Measurements from ENCODE around the gene RAD23A.
"Not testable (repeated sequence)": the region's sequence is repeated elsewhere in the genome, so short reads cannot be mapped to it uniquely, and the experiment has no call there.

RAD23A gene

GRCh38 chr19:12965812-12966135 lies 20.1 kb downstream of the RAD23A start:
- Histone ChIP-seq H3K4me1 (ENCODE audit: control insufficient read depth, insufficient read depth, low read length) (no peaks in the 10 kb centered on the region), H3K27me3 (ENCODE audit: control insufficient read depth, insufficient read depth, low read length) (no peaks in the 10 kb centered on the region), H3K4me3 (ENCODE audit: low read depth, low read length) (peak overlapping the region; percentile 67), H3K36me3 (ENCODE audit: control insufficient read depth, insufficient read depth, low read length) (no peaks in the 10 kb centered on the region), H3K9ac (ENCODE audit: low read depth, low read length) (no peak overlapping the region), H3K9me3 (ENCODE audit: control insufficient read depth, insufficient read depth, low read length) (no peaks in the 10 kb centered on the region)

GRCh38 chr19:12967907-12968306 lies 22.2 kb downstream of the RAD23A start:
- H3K27me3 ChIP-seq (ENCODE audit: control insufficient read depth, insufficient read depth, low read length): no peaks in the 10 kb centered on the region
- H3K4me1 ChIP-seq (ENCODE audit: control insufficient read depth, insufficient read depth, low read length): no peaks in the 10 kb centered on the region

GRCh38 chr19:12969292-12969988 lies 23.8 kb downstream of the RAD23A start, which contains the start of gene DAND5:
Gene DAND5, plus strand, starts transcription at chr19:12969576. Its CDS starts 85 bp downstream, at chr19:12969661.
- Histone ChIP-seq H3K4me3 (ENCODE audit: low read depth, low read length) (no peak within 1 kb of the TSS), H3K4me1 (ENCODE audit: control insufficient read depth, insufficient read depth, low read length) (no peaks in the 10 kb centered on the region), H3K9ac (ENCODE audit: low read depth, low read length) (no peak within 1 kb of the TSS), H3K9me3 (ENCODE audit: control insufficient read depth, insufficient read depth, low read length) (no peaks in the 10 kb centered on the region), H3K36me3 (ENCODE audit: control insufficient read depth, insufficient read depth, low read length) (no peaks in the 10 kb centered on the region), H3K27me3 (ENCODE audit: control insufficient read depth, insufficient read depth, low read length) (no peaks in the 10 kb centered on the region)

More at GRCh38 chr19:12967907-12968306, 22.2 kb downstream of the RAD23A start:
- Histone ChIP-seq H3K9ac (ENCODE audit: low read depth, low read length) (no peak overlapping the region), H3K4me3 (ENCODE audit: low read depth, low read length) (no peak overlapping the region), H3K36me3 (ENCODE audit: control insufficient read depth, insufficient read depth, low read length) (no peaks in the 10 kb centered on the region), H3K9me3 (ENCODE audit: control insufficient read depth, insufficient read depth, low read length) (no peaks in the 10 kb centered on the region)

GRCh38 chr19:12970070-12970820 lies 24.6 kb downstream of the RAD23A start:
- Histone ChIP-seq H3K9me3 (ENCODE audit: control insufficient read depth, insufficient read depth, low read length) (no peaks in the 10 kb centered on the region), H3K4me3 (ENCODE audit: low read depth, low read length) (no peak overlapping the region), H3K9ac (ENCODE audit: low read depth, low read length) (no peak overlapping the region), H3K4me1 (ENCODE audit: control insufficient read depth, insufficient read depth, low read length) (no peaks in the 10 kb centered on the region), H3K27me3 (ENCODE audit: control insufficient read depth, insufficient read depth, low read length) (no peaks in the 10 kb centered on the region), H3K36me3 (ENCODE audit: control insufficient read depth, insufficient read depth, low read length) (no peaks in the 10 kb centered on the region)

- H3K9me3 ChIP-seq (ENCODE audit: control insufficient read depth, insufficient read depth, low read length): no peaks in the 10 kb centered on the region
- H3K27me3 ChIP-seq (ENCODE audit: control insufficient read depth, insufficient read depth, low read length): no peaks in the 10 kb centered on the region
- no peaks in the 10 kb centered on the region for H3K36me3 ChIP-seq (ENCODE audit: control insufficient read depth, insufficient read depth, low read length)
- H3K4me3 ChIP-seq (ENCODE audit: low read depth, low read length): no peak overlapping the region
- no peak overlapping the region for H3K9ac ChIP-seq (ENCODE audit: low read depth, low read length)
- H3K4me1 ChIP-seq (ENCODE audit: control insufficient read depth, insufficient read depth, low read length): no peaks in the 10 kb centered on the region
Measured at GRCh38 chr19:12973236-12973635, 27.6 kb downstream of the RAD23A start.

- H3K9me3 ChIP-seq (ENCODE audit: control insufficient read depth, insufficient read depth, low read length): no peaks in the 10 kb centered on the region
- H3K4me1 ChIP-seq (ENCODE audit: control insufficient read depth, insufficient read depth, low read length): no peaks in the 10 kb centered on the region
- H3K9ac ChIP-seq (ENCODE audit: low read depth, low read length): no peak overlapping the region
- H3K36me3 ChIP-seq (ENCODE audit: control insufficient read depth, insufficient read depth, low read length): no peaks in the 10 kb centered on the region
- H3K4me3 ChIP-seq (ENCODE audit: low read depth, low read length): no peak overlapping the region
- no peaks in the 10 kb centered on the region for H3K27me3 ChIP-seq (ENCODE audit: control insufficient read depth, insufficient read depth, low read length)
Measured at GRCh38 chr19:12974301-12975220, 28.9 kb downstream of the RAD23A start.

- Histone ChIP-seq H3K36me3 (ENCODE audit: control insufficient read depth, insufficient read depth, low read length) (no peaks in the 10 kb centered on the region), H3K9me3 (ENCODE audit: control insufficient read depth, insufficient read depth, low read length) (no peaks in the 10 kb centered on the region), H3K9ac (ENCODE audit: low read depth, low read length) (no peak overlapping the region)
Measured at GRCh38 chr19:12975221-12975741, 29.6 kb downstream of the RAD23A start.

GRCh38 chr19:12976109-12976508 lies 30.4 kb downstream of the RAD23A start:
- not testable (repeated sequence) for H3K9me3 ChIP-seq (ENCODE audit: control insufficient read depth, insufficient read depth, low read length); H3K36me3 ChIP-seq (ENCODE audit: control insufficient read depth, insufficient read depth, low read length); H3K4me3 ChIP-seq (ENCODE audit: low read depth, low read length); H3K9ac ChIP-seq (ENCODE audit: low read depth, low read length); H3K4me1 ChIP-seq (ENCODE audit: control insufficient read depth, insufficient read depth, low read length); H3K27me3 ChIP-seq (ENCODE audit: control insufficient read depth, insufficient read depth, low read length)

More at GRCh38 chr19:12975221-12975741, 29.6 kb downstream of the RAD23A start:
- Histone ChIP-seq H3K27me3 (ENCODE audit: control insufficient read depth, insufficient read depth, low read length) (no peaks in the 10 kb centered on the region), H3K4me3 (ENCODE audit: low read depth, low read length) (no peak overlapping the region), H3K4me1 (ENCODE audit: control insufficient read depth, insufficient read depth, low read length) (no peaks in the 10 kb centered on the region)

GRCh38 chr19:12979974-12980373 lies 34.3 kb downstream of the RAD23A start:
- Histone ChIP-seq H3K4me3 (ENCODE audit: low read depth, low read length) (no peak overlapping the region), H3K9ac (ENCODE audit: low read depth, low read length) (no peak overlapping the region), H3K36me3 (ENCODE audit: control insufficient read depth, insufficient read depth, low read length) (no peaks in the 10 kb centered on the region), H3K9me3 (ENCODE audit: control insufficient read depth, insufficient read depth, low read length) (no peaks in the 10 kb centered on the region), H3K4me1 (ENCODE audit: control insufficient read depth, insufficient read depth, low read length) (no peaks in the 10 kb centered on the region), H3K27me3 (ENCODE audit: control insufficient read depth, insufficient read depth, low read length) (peaks cover 30% of the 10 kb centered on the region)

- Histone ChIP-seq H3K4me1 (ENCODE audit: control insufficient read depth, insufficient read depth, low read length) (peaks cover 2% of the 10 kb centered on the region), H3K4me3 (ENCODE audit: low read depth, low read length) (no peak overlapping the region), H3K9ac (ENCODE audit: low read depth, low read length) (no peak overlapping the region), H3K9me3 (ENCODE audit: control insufficient read depth, insufficient read depth, low read length) (no peaks in the 10 kb centered on the region), H3K36me3 (ENCODE audit: control insufficient read depth, insufficient read depth, low read length) (no peaks in the 10 kb centered on the region), H3K27me3 (ENCODE audit: control insufficient read depth, insufficient read depth, low read length) (peaks cover 45% of the 10 kb centered on the region)
Measured at GRCh38 chr19:12982648-12983047, 37.0 kb downstream of the RAD23A start.

GRCh38 chr19:12983091-12983490 lies 37.4 kb downstream of the RAD23A start:
- H3K9me3 ChIP-seq (ENCODE audit: control insufficient read depth, insufficient read depth, low read length): no peaks in the 10 kb centered on the region
- peaks cover 2% of the 10 kb centered on the region for H3K4me1 ChIP-seq (ENCODE audit: control insufficient read depth, insufficient read depth, low read length)
- H3K4me3 ChIP-seq (ENCODE audit: low read depth, low read length): peak overlapping the region; percentile 35
- peaks cover 46% of the 10 kb centered on the region for H3K27me3 ChIP-seq (ENCODE audit: control insufficient read depth, insufficient read depth, low read length)
- no peaks in the 10 kb centered on the region for H3K36me3 ChIP-seq (ENCODE audit: control insufficient read depth, insufficient read depth, low read length)
- H3K9ac ChIP-seq (ENCODE audit: low read depth, low read length): no peak overlapping the region

All from iPS-15b (cell line).